K562 treated with DMSO at 1 percent for 4 hours (cell line): ENCODE data around the gene MUL1. TPM values are rescaled to one million over a fixed set of nuclear protein-coding genes. Genes with fewer than 3 reads are reported as not detected.

Source experiments
- total RNA-seq: library from RNA; unstranded; fragments of 300-600 nt; gene quantifications from 2 replicates; pipeline ENCODE4 v1.2.3, GENCODE V29; 2022; ENCODE audit not compliant: insufficient read depth

MUL1 gene
- 39.1 and 43.1 TPM in 2 replicates for total RNA-seq

GRCh38 chr1:20507564-20508410 lies at the start of gene MUL1:
Gene MUL1 (minus strand): TSS chr1:20508151. CDS start chr1:20508024, 127 bp downstream.

GRCh38 chr1:20551945-20552727 lies 44.2 kb upstream of the MUL1 start, which contains the start of gene FAM43B:
Gene FAM43B (plus strand): TSS chr1:20552573. CDS start chr1:20552974, 401 bp downstream.

DNA sequence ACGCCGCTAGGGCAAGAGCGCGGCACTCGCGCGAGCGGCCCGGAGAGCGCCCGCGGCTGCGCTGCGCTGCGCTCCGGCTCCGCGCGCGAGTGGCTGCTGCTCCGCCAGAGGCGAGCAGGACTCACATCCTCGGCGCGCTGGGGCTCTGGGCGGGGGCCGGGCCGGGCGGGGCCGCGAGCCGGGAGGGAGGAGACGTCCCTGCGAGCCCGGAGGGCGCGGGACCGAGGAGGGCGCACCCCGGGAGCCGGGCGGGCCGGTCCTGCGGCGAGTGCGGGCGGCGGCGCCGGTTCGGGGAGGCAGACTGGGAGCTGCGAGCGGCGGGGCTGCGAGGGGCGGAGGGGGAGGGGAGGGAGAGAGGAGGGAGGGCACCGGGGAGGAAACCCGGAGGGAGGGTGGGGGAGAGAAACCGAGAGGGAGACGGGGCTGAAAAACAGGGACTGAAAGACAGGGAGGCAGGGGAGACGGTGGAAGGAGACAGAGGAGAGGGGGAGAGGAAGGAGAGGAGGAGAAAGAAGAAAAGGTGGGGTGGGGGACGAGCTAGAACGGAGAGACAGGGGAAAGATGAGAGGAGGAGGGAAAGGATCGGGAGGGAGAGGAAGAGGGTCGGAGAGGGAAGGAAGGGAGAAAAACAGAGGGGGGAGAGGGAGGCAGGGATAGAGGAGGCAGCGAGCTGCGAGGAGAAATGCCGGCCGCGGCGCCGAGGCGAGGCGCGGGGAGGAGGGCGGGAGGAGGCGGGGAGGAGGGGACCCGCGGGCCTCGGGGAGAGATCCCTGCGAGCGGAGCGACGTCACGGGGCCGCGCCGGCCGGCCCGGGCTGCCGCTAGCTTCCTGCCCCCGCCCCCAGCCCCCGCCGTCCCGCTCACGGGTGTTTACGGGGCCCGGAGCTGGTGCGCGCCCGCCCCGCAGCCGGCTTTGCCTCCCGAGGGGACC lies 22.2 kb downstream of the MUL1 start, which contains the start of gene CAMK2N1:
Gene CAMK2N1, minus strand, starts transcription at position 684 of the 930 bp plus-strand sequence. CDS start 831 bp downstream, outside the sequence.

Other genes starting within 250 kb of the MUL1 start
- gene VWA5B1, start 217.3 kb downstream of the MUL1 start, total RNA-seq, result not detected in 2 replicates
- gene CAMK2N1, start 21.9 kb downstream of the MUL1 start, total RNA-seq, result 1.9 and 2.5 TPM in 2 replicates
- 0.30 TPM in 1 of 2 replicates, not detected in the other for gene FAM43B, start 44.4 kb upstream of the MUL1 start, total RNA-seq
- not detected in 2 replicates for gene CDA, start 80.9 kb upstream of the MUL1 start, total RNA-seq
- gene PINK1, start 125.3 kb upstream of the MUL1 start, total RNA-seq, result 55.4 and 58.0 TPM in 2 replicates
- 314 and 353 TPM in 2 replicates for gene DDOST, start 153.2 kb upstream of the MUL1 start, total RNA-seq
- gene KIF17, start 209.9 kb upstream of the MUL1 start, total RNA-seq, result not detected in 2 replicates
- 0.18 TPM in 1 of 2 replicates, not detected in the other for gene SH2D5, start 224.6 kb upstream of the MUL1 start, total RNA-seq